SK-N-SH (cell line): ENCODE data around the gene SIN3A. TPM values are rescaled to one million over a fixed set of nuclear protein-coding genes. Genes with fewer than 3 reads are reported as not detected.

Source experiments
- CTCF ChIA-PET: fragments of 300-600, 350-600 bp; formaldehyde crosslinking; extraction: SDS; loops from one replicate; lab custom pipeline; 2021; lab: Yijun Ruan, JAX
- POLR2A ChIA-PET: fragments of 350-600 bp; sonication (Branson Sonifier 250); formaldehyde crosslinking; extraction: SDS; loops from one replicate; lab custom pipeline; 2020; ENCODE audit warnings: antibody characterized with exemption, inconsistent platforms; lab: Yijun Ruan, JAX
- DNase-seq: peaks from one replicate; pipeline ENCODE4 v3.0.0; 2012
- H2AFZ ChIP-seq: fragments of 200-600 bp; sonication (generic); 2 replicates; pipeline ENCODE4 v1.8.1; 2016; ENCODE audit warnings: antibody characterized with exemption, mild to moderate bottlenecking, low read depth
- H3F3A ChIP-seq: fragments of 200-600 bp; sonication (generic); replicated peaks from 2 replicates; pipeline ENCODE3; 2016; ENCODE audit warnings: antibody characterized with exemption, mild to moderate bottlenecking; ENCODE audit not compliant: insufficient read depth
- H3K27ac ChIP-seq, 2 experiments: fragments of 200-500 bp in 1 of 2; fragments of 200-600 bp in 1 of 2; sonication (Bioruptor generic) in 1 of 2; sonication (generic), shearing (Covaris generic) in 1 of 2; 2 replicates each; pipeline versions ENCODE4 v1.5.1 to v1.6.1; 2014 to 2016; ENCODE audit warnings: low read depth in 2 of 2, inconsistent platforms in 1 of 2, low read length in 1 of 2, mild to moderate bottlenecking in 1 of 2, mixed read lengths in 1 of 2
- H3K27me3 ChIP-seq: fragments of 200-600 bp; sonication (generic), shearing (Covaris generic); 2 replicates; pipeline ENCODE4 v1.6.1; 2016; ENCODE audit warnings: mixed run types; ENCODE audit not compliant: insufficient read depth
- H3K36me3 ChIP-seq, 2 experiments: fragments of 200-500 bp in 1 of 2; fragments of 200-600 bp in 1 of 2; sonication (Bioruptor generic) in 1 of 2; sonication (generic) in 1 of 2; replicated peaks in 1 of 2; 2 replicates each; pipeline versions ENCODE3 to v1.5.1; 2014 to 2016; ENCODE audit warnings: low read length in 1 of 2, mild to moderate bottlenecking in 1 of 2; ENCODE audit not compliant: insufficient read depth in 2 of 2, control insufficient read depth in 1 of 2
- H3K4me1 ChIP-seq, 2 experiments: fragments of 200-500 bp in 1 of 2; fragments of 200-600 bp in 1 of 2; sonication (Bioruptor generic) in 1 of 2; sonication (generic), shearing (Covaris generic) in 1 of 2; 2 replicates each; pipeline versions ENCODE4 v1.5.1 to v1.6.1; 2014 to 2016; ENCODE audit warnings: low read depth in 1 of 2, low read length in 1 of 2, mixed run types in 1 of 2; ENCODE audit not compliant: insufficient read depth in 2 of 2, control insufficient read depth in 1 of 2
- H3K4me2 ChIP-seq: fragments of 200-600 bp; sonication (generic), shearing (Covaris generic); 2 replicates; pipeline ENCODE4 v1.6.1; 2017; ENCODE audit warnings: mixed run types
- H3K4me3 ChIP-seq, 2 experiments: fragments of 200-500 bp in 1 of 2; fragments of 200-600 bp in 1 of 2; sonication (Bioruptor generic) in 1 of 2; sonication (generic), shearing (Covaris generic) in 1 of 2; 2 replicates each; pipeline versions ENCODE4 v1.5.1 to v1.8.1; 2014 to 2016; ENCODE audit warnings: low read depth in 2 of 2, inconsistent platforms in 1 of 2, low read length in 1 of 2, mild to moderate bottlenecking in 1 of 2, mixed read lengths in 1 of 2, moderate library complexity in 1 of 2
- H3K79me2 ChIP-seq: fragments of 200-600 bp; sonication (generic); 2 replicates; pipeline ENCODE4 v1.8.1; 2017; ENCODE audit warnings: mild to moderate bottlenecking; ENCODE audit not compliant: insufficient read depth
- H3K9ac ChIP-seq: fragments of 200-600 bp; sonication (generic); 2 replicates; pipeline ENCODE4 v1.6.1; 2017; ENCODE audit warnings: mixed run types
- H3K9me2 ChIP-seq: fragments of 200-600 bp; sonication (generic); 2 replicates; pipeline ENCODE4 v1.6.1; 2017; ENCODE audit warnings: mixed run types
- H3K9me3 ChIP-seq: fragments of 200-600 bp; sonication (generic); 2 replicates; pipeline ENCODE4 v1.6.1; 2017; ENCODE audit warnings: mixed run types, mild to moderate bottlenecking, moderate library complexity
- H4K20me1 ChIP-seq: fragments of 200-600 bp; sonication (generic); 2 replicates; pipeline ENCODE4 v1.6.1; 2017; ENCODE audit warnings: mild to moderate bottlenecking, mixed run types; ENCODE audit not compliant: insufficient read depth
- CHD2 ChIP-seq: fragments of 150-350 bp; IDR thresholded peaks from 2 replicates; pipeline ENCODE4 v1.6.1; 2018; ENCODE audit warnings: low read length; ENCODE audit not compliant: partially characterized antibody
- EP300 ChIP-seq, 2 experiments: IDR thresholded peaks; 2 replicates each; pipeline versions ENCODE4 v1.4.0 to v1.6.1; 2012; ENCODE audit warnings: borderline replicate concordance in 1 of 2, low read depth in 1 of 2, low read length in 1 of 2
- EZH2phosphoT487 ChIP-seq: fragments of 200-600 bp; sonication (generic); IDR thresholded peaks from 2 replicates; pipeline ENCODE4 v1.6.1; 2017; ENCODE audit warnings: low read depth, mixed run types, mild to moderate bottlenecking, antibody characterized with exemption, moderate library complexity, borderline replicate concordance
- NFIC ChIP-seq: IDR thresholded peaks from 2 replicates; pipeline ENCODE4 v1.4.0; 2012; ENCODE audit warnings: borderline replicate concordance
- REST ChIP-seq: IDR thresholded peaks from 2 replicates; pipeline ENCODE4 v1.6.1; 2012; ENCODE audit warnings: mild to moderate bottlenecking, low read depth, low read length, moderate library complexity
- WGBS: methylation state at CpG from one replicate; pipeline ENCODE4 v1.1.6; 2017; ENCODE audit warnings: low lambda C conversion rate; 5-methylcytosine and 5-hydroxymethylcytosine counted together
- polyA plus RNA-seq, 3 experiments: library from polyadenylated mRNA; depleted of rRNA; stranded (reverse); fragments of >200 nt; gene quantifications; 2 replicates each; pipeline ENCODE4 v1.2.3, GENCODE V29; 2012
- TF ChIP-seq, protein P1 (sequence below): IDR thresholded peaks from 2 replicates; pipeline ENCODE4 v1.4.0; 2012; ENCODE audit warnings: low read depth, borderline replicate concordance
- TF ChIP-seq, protein P2 (sequence below): IDR thresholded peaks from 2 replicates; pipeline ENCODE4; 2012

The SIN3A gene
- polyA plus RNA-seq, 1 of the 3 experiments (the other 2 are of a cell fraction) = 32.2 TPM

- H3K9ac ChIP-seq = no peak overlapping the region
- H3F3A ChIP-seq = no peaks in the 10 kb centered on the region
- no peak for TF ChIP-seq EP300 (IDR thresholded peaks at IDR 0.05; ENCODE audit: borderline replicate concordance in 1 of 2, low read depth in 1 of 2, low read length in 1 of 2)
- no peak for TF ChIP-seq EZH2phosphoT487
- TF ChIP-seq, protein P1, sequence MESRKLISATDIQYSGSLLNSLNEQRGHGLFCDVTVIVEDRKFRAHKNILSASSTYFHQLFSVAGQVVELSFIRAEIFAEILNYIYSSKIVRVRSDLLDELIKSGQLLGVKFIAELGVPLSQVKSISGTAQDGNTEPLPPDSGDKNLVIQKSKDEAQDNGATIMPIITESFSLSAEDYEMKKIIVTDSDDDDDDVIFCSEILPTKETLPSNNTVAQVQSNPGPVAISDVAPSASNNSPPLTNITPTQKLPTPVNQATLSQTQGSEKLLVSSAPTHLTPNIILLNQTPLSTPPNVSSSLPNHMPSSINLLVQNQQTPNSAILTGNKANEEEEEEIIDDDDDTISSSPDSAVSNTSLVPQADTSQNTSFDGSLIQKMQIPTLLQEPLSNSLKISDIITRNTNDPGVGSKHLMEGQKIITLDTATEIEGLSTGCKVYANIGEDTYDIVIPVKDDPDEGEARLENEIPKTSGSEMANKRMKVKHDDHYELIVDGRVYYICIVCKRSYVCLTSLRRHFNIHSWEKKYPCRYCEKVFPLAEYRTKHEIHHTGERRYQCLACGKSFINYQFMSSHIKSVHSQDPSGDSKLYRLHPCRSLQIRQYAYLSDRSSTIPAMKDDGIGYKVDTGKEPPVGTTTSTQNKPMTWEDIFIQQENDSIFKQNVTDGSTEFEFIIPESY = no peak
- no peak for TF ChIP-seq CHD2
- TF ChIP-seq, protein P2, sequence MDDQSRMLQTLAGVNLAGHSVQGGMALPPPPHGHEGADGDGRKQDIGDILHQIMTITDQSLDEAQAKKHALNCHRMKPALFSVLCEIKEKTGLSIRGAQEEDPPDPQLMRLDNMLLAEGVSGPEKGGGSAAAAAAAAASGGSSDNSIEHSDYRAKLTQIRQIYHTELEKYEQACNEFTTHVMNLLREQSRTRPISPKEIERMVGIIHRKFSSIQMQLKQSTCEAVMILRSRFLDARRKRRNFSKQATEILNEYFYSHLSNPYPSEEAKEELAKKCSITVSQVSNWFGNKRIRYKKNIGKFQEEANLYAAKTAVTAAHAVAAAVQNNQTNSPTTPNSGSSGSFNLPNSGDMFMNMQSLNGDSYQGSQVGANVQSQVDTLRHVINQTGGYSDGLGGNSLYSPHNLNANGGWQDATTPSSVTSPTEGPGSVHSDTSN = no peak
- no peak for TF ChIP-seq NFIC
- TF ChIP-seq REST = no peak
- H3K27me3 ChIP-seq = no peaks in the 10 kb centered on the region
- no peak overlapping the region for H2AFZ ChIP-seq
- H3K27ac ChIP-seq = no peak overlapping the region
- no peak for DNase-seq
- CTCF ChIA-PET = interaction anchor here (0.7 to 0.8 kb wide), 2 partner anchors 12 kb away, joined by 3 read pairs; no protein-coding TSS in a partner anchor
- POLR2A ChIA-PET = interaction anchor here (1.1 kb wide), 1 partner anchor 8 kb away, joined by 6 read pairs; the partner anchor contains the start of gene MAN2C1
- no peak overlapping the region for H3K4me2 ChIP-seq
- no peaks in the 10 kb centered on the region for H3K4me1 ChIP-seq
- no peaks in the 10 kb centered on the region for H3K9me2 ChIP-seq
- WGBS = 14% methylated on average over 1 of the region's 1 CpG
- H3K4me3 ChIP-seq = no peak overlapping the region
- no peaks in the 10 kb centered on the region for H3K9me3 ChIP-seq
- no peaks in the 10 kb centered on the region for H3K79me2 ChIP-seq
- peaks cover 7 to 62% of the 10 kb centered on the region in 2 experiments for H3K36me3 ChIP-seq
- H4K20me1 ChIP-seq = no peaks in the 10 kb centered on the region
Observed at GRCh38 chr15:75360391-75360790, 91.1 kb downstream of the SIN3A start.
